IPS-18c (cell line): ENCODE measurements around the gene BPIFA3.

ENCODE experiments used
- H3K4me3 ChIP-seq: 2 replicates; pipeline ENCODE4 v1.7.0; 2013; ENCODE audit warnings: low read depth, mild to moderate bottlenecking, low read length, moderate library complexity; ENCODE audit not compliant: insufficient read depth
- H3K9me3 ChIP-seq: one replicate; pipeline ENCODE4 v1.6.1; 2013; ENCODE audit warnings: mild to moderate bottlenecking, low read length, moderate library complexity; ENCODE audit not compliant: control insufficient read depth, insufficient read depth

BPIFA3 gene

DNA sequence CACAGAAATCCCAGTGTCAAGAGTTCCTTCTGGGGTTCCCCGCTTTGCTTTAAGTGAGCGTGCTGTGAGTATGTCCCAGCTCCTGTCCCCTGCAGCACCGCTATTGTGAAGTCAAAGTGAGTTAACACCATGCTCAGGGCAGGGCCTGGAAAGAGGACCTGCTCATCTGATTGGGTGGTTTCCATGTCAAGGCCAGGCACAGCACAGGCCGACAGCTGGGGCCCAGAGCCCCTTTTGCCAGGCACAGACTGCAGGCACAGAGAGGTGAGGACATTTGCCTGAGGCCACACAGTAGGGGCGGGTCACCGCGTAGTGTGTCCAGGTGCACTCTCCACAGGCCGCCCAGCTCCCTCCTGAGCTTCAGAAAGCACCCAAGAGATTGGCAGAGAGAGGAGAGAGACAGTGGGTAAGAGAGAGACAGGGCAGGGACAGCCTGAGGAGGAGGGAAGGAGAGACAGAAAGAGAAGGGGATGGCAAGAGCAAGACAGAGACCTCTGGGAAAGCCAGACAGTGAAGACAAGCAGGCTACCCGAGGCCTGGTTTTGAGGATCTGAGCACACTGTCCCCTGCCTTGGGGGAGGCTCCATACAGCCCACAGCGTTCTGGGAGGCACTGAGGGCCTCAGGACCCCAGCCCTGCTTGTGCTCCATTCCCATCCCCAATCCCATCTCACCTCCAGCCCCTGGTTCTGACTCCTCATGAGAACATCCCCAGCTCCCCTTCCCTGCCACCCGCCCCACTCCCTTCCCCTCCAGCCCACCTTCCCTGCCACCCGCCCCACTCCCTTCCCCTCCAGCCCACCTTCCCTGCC lies 59.4 kb downstream of the BPIFA3 start:
- Histone ChIP-seq H3K4me3 (no peak overlapping the region), H3K9me3 (no peaks in the 10 kb centered on the region)
